DOHH2 (cell line): ENCODE data around the gene CSRNP3.

Experiments
- CTCF ChIP-seq: fragments of 200-600 bp; sonication (generic); IDR thresholded peaks from one replicate; pipeline ENCODE4 v1.5.1; 2014; ENCODE audit warnings: antibody characterized with exemption, mild to moderate bottlenecking, low read depth, low read length; ENCODE audit not compliant: poor library complexity, severe bottlenecking
- EZH2phosphoT487 ChIP-seq: fragments of 200-600 bp; sonication (generic); IDR thresholded peaks from 2 replicates; pipeline ENCODE4 v1.6.1; 2017; ENCODE audit warnings: borderline replicate concordance, mild to moderate bottlenecking, antibody characterized with exemption, low read length, moderate library complexity, mixed read lengths

- no peak for TF ChIP-seq CTCF
- TF ChIP-seq EZH2phosphoT487, result no peak
Measured at GRCh38 chr2:165549619-165550018, 80.1 kb downstream of the CSRNP3 start.
